Esophagus muscularis mucosa (tissue), 3 donors: ENCODE results near the gene C1QA.

Source experiments
- CTCF ChIP-seq, 3 experiments: fragments of 200-600 bp in 2 of 3; fragments of 450-650 bp in 1 of 3; sonication (generic) in 2 of 3; IDR thresholded peaks; one replicate each; pipeline ENCODE4 v1.5.1; 2017 to 2019; ENCODE audit warnings: antibody characterized with exemption in 3 of 3, mild to moderate bottlenecking in 2 of 3, moderate library complexity in 1 of 3
- EP300 ChIP-seq: sonication (generic); formaldehyde crosslinking; IDR thresholded peaks from one replicate; pipeline ENCODE4 v1.6.1; 2017; ENCODE audit warnings: antibody characterized with exemption

GRCh38 chr1:22613951-22614350, 22.5 kb upstream of the C1QA start:
- no peak for TF ChIP-seq EP300
- TF ChIP-seq CTCF (IDR thresholded peaks at IDR 0.05) = no peak
